ENCODE data around the gene RPS8.
A peak's percentile ranks its signal among the peaks of the same experiment; 100 is the strongest.

Gene RPS8

DNA sequence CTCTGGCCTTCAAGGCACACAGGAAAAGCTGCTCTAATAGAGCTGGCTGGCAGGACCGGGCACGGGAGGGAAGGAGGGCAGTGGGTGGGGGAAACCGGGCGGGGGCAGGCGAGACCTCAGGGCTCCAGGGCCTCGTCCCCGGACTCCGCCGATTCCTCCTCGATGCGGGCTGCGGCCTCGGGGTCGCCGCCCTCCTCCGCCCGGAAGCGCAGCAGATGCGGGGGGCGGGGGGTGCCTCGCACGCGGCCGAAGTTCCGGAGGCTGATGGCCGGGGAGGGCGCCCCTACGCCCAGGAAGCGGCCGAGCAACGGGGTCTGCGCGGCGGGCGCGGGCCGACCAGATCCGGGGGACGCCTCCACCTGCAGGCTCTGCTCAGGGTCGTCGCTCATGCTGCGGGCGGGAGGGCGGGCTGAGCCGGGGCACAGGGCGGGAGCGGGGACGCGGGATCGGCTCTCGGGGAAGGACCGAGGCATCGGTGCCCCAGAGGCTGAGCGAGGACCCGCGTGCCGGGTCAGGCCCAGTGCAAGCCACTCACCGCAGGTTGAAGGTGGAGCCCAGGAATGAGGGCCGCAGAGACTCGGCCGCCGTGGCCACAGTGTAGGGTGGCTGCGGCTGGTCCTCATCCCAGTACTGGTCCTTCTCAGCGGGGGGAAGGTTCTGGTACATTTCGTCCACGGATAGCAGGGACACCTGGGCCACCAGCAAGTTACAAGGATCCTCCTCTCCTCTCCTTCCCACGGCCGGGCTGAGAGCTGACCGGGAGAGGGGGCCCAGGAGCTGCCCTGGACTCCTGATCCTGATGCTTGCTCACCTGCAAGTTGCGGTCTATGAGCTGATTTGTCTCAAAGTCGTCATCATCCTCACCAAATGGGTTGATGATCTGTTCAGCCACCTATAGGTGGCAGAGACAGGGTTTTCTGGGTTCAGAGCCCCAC lies 9.0 kb downstream of the RPS8 start:
- Histone ChIP-seq H3K4me3 (peak overlapping the region; percentile 55 to 61), H3K9me3 (no peaks in the 10 kb centered on the region), H3K27me3 (no peaks in the 10 kb centered on the region), H3K36me3 (peaks cover 0 to 22% (median 21%) of the 10 kb centered on the region in 3 donors), H3K4me1 (peaks cover 0 to 34% (median 26%) of the 10 kb centered on the region in 4 donors), H3K27ac (peak overlapping the region; percentile 60 to 71)
- intact Hi-C loops (cut with DNase I; ENCODE audit: low total_unique reads): loop anchor here (5.0 to 10.0 kb wide), 2 partner anchors 228 to 520 kb away; partner anchors contain the start of genes HECTD3 and UROD
- DNase-seq: no peak
- TF ChIP-seq, protein P1, sequence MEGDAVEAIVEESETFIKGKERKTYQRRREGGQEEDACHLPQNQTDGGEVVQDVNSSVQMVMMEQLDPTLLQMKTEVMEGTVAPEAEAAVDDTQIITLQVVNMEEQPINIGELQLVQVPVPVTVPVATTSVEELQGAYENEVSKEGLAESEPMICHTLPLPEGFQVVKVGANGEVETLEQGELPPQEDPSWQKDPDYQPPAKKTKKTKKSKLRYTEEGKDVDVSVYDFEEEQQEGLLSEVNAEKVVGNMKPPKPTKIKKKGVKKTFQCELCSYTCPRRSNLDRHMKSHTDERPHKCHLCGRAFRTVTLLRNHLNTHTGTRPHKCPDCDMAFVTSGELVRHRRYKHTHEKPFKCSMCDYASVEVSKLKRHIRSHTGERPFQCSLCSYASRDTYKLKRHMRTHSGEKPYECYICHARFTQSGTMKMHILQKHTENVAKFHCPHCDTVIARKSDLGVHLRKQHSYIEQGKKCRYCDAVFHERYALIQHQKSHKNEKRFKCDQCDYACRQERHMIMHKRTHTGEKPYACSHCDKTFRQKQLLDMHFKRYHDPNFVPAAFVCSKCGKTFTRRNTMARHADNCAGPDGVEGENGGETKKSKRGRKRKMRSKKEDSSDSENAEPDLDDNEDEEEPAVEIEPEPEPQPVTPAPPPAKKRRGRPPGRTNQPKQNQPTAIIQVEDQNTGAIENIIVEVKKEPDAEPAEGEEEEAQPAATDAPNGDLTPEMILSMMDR (IDR thresholded peaks at IDR 0.05): no peak

DNA sequence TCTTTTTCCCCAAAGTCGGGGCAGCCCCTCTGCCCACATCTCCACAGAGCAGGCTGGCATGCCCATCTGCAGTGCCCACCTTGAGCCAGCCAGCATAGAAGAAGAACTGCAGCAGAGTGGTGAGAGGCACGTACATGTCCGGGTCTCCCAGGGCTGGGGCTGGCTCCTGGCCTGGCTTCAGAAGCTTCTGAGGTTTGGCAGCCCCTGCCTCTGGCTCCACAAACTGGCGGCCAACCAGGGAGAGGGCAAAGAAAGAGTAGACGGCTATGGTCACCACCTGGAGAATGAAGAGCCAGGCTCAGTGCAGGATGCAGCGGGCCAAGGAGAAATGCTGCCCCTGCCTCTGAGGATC lies 9.7 kb downstream of the RPS8 start:
- no peaks in the 10 kb centered on the region for H3K9me3 ChIP-seq
- H3K4me1 ChIP-seq: peaks cover 0 to 34% (median 26%) of the 10 kb centered on the region in 4 donors
- peaks cover 0 to 15% (median 15%) of the 10 kb centered on the region in 3 donors for H3K36me3 ChIP-seq
- H3K27me3 ChIP-seq: no peaks in the 10 kb centered on the region
- peak overlapping the region; percentile 60 to 71 for H3K27ac ChIP-seq
- no peak for DNase-seq
- intact Hi-C loops (cut with DNase I; ENCODE audit: low total_unique reads): loop anchor here (5.0 to 10.0 kb wide), 2 partner anchors 227 to 520 kb away; partner anchors contain the start of genes HECTD3 and UROD
- TF ChIP-seq, protein P1 (IDR thresholded peaks at IDR 0.05): no peak
- H3K4me3 ChIP-seq: no peak overlapping the region

DNA sequence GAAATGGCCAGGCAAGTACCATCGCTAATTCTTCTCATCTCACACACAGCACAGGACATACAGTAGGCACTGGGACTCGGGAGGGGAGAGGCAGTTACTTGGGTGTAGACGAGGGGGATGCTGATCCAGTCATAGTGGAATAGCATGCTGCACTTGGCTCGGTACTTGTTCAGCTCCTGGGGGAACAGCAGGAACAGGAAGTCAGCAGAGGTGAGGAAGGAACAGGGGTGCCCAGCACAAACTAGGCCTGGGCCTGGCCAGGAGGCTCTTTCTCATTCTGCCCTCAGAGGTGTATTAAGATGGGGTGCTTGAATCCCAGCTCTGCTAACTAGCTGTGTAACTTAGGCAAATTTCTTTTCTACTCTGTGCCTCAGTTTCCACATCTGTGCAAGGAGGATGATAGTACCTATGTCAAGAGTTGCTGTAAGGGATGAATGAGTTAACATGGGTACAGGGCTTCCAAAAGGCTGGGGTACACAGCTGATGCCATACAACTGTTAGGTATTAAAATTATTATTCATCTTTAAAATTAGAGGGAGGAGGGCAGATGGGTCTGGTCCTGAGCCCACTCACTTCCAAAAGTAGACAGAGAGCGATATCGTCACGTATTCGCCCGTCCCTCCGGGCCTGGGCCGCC lies 10.3 kb downstream of the RPS8 start:
- no peaks in the 10 kb centered on the region for H3K27me3 ChIP-seq
- DNase-seq: no peak
- intact Hi-C loops (cut with DNase I; ENCODE audit: low total_unique reads): loop anchor here (5.0 to 10.0 kb wide), 2 partner anchors 227 to 519 kb away; partner anchors contain the start of genes HECTD3 and UROD
- H3K36me3 ChIP-seq: peaks cover 0 to 10% (median 9%) of the 10 kb centered on the region in 3 donors
- H3K9me3 ChIP-seq: no peaks in the 10 kb centered on the region
- peak overlapping the region; percentile 54 to 70 for H3K4me3 ChIP-seq
- peak overlapping the region; percentile 79 to 80 for H3K27ac ChIP-seq
- TF ChIP-seq, protein P1 (IDR thresholded peaks at IDR 0.05): no peak
- peaks cover 0 to 34% (median 26%) of the 10 kb centered on the region in 4 donors for H3K4me1 ChIP-seq

DNA sequence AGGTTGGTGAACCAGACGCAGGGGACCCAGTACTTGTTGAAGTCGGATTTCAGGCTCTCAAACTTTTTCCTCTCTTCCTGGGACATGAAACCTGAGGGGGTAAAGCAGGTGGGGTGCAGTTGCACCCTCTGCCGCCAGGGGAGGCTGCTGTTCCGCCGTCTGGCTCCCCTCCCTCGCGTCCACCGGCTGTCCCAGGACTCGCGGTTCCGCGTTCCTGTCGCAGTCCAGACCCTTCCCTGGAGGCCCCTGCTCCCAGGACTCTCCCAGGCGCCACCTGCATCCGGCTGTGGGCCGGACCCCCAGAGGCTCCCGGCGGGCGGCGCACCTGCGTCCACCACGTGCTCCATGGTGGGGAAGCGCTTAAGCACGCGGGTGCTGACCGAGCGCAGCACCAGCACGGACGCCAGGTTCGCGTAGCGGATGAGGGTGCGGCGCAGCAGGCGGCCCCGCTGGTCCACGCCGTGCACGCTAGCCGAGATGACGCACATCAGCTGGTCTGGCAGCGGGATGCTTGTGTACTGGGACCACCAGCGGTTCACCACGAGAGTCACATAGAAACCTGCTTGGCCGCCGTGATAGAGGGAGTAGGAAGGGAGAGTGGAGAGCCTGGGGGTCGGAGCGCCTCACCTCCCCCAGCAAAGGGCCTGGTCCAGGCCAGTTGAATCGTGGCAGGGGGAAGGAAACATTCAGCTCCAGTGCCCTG lies 10.9 kb downstream of the RPS8 start:
- Histone ChIP-seq H3K9me3 (no peaks in the 10 kb centered on the region), H3K27me3 (no peaks in the 10 kb centered on the region), H3K4me1 (peaks cover 0 to 34% (median 26%) of the 10 kb centered on the region in 4 donors), H3K36me3 (peaks cover 0 to 4% (median 2%) of the 10 kb centered on the region in 3 donors), H3K27ac (peak overlapping the region; percentile 79 to 80), H3K4me3 (peak overlapping the region; percentile 54 to 70)
- DNase-seq: peak in 1 of 2 donors; percentile 83
- TF ChIP-seq, protein P1 (IDR thresholded peaks at IDR 0.05): peak; percentile 98 to 99
- intact Hi-C loops (cut with DNase I; ENCODE audit: low total_unique reads): loop anchor here (5.0 to 10.0 kb wide), 2 partner anchors 226 to 519 kb away; partner anchors contain the start of genes HECTD3 and UROD

DNA sequence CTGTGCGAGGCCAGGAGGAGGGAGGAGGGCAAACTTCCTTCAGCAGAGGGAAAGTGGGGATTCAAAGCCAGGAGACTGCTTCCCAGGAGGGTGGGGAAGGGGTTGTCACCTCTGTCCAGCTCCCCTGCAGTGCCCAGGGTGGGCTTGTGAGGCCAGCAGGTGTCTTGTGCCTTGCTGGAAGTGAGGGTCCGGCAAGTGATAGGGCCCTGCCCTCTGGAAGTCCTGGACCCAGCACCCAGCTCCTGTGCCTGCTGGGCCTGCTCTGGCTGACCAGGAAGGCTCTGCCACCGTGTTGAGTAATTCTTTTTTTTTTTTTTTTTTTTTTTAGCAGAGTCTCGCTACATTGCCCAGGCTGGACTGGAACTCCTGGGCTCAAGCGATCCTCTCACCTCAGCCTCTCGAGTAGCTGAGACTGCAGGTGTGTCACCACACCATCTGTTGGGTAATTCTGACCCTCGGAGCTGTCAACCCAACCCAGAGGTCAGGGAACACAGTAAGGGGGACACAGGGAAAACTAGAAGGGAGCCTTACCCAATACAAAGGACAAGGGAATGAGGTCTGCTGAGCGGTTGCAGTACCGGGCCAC lies 11.6 kb downstream of the RPS8 start:
- intact Hi-C loops (cut with DNase I; ENCODE audit: low total_unique reads): loop anchor here (5.0 to 10.0 kb wide), 2 partner anchors 225 to 518 kb away; partner anchors contain the start of genes HECTD3 and UROD

More for the DNA sequence above, 11.6 kb downstream of the RPS8 start:
- peak overlapping the region; percentile 79 to 80 for H3K27ac ChIP-seq
- H3K36me3 ChIP-seq: no peaks in the 10 kb centered on the region
- no peaks in the 10 kb centered on the region for H3K9me3 ChIP-seq
- TF ChIP-seq, protein P1 (IDR thresholded peaks at IDR 0.05): no peak
- no peaks in the 10 kb centered on the region for H3K27me3 ChIP-seq
- H3K4me1 ChIP-seq: peaks cover 0 to 34% (median 26%) of the 10 kb centered on the region in 4 donors
- no peak for DNase-seq
- H3K4me3 ChIP-seq: peak overlapping the region; percentile 54 to 70

All from tibial artery (tissue), 4 donors.